ENCODE measurements around the gene HOXA13.

The HOXA13 gene

GRCh38 chr7:27174874-27175625 lies 24.8 kb downstream of the HOXA13 start:
- H3K27me3 ChIP-seq (ENCODE audit: low read depth, low read length) = peaks cover 96% of the 10 kb centered on the region
- H3K4me1 ChIP-seq (ENCODE audit: control insufficient read depth in 1 of 2, insufficient read depth in 2 of 2, low read length in 2 of 2) = peaks cover 4 to 34% of the 10 kb centered on the region in 2 donors
- no peaks in the 10 kb centered on the region for H3K9me3 ChIP-seq (ENCODE audit: control insufficient read depth in 1 of 2, low read length in 2 of 2)
- H3K36me3 ChIP-seq (ENCODE audit: control insufficient read depth in 1 of 2, insufficient read depth in 2 of 2, low read length in 2 of 2) = no peaks in the 10 kb centered on the region
- H3K27ac ChIP-seq (ENCODE audit: low read length) = no peak overlapping the region
- no peak overlapping the region for H3K4me3 ChIP-seq (ENCODE audit: low read depth in 1 of 2, low read length in 2 of 2)

GRCh38 chr7:27173956-27174873 lies 25.7 kb downstream of the HOXA13 start, which contains the start of gene HOXA10:
HOXA10 (minus strand) TSS chr7:27174320; CDS start chr7:27174306, 14 bp downstream.
- H3K27ac ChIP-seq (ENCODE audit: low read length) = no peak within 1 kb of the TSS
- no peaks in the 10 kb centered on the region for H3K9me3 ChIP-seq (ENCODE audit: control insufficient read depth in 1 of 2, low read length in 2 of 2)
- H3K36me3 ChIP-seq (ENCODE audit: control insufficient read depth in 1 of 2, insufficient read depth in 2 of 2, low read length in 2 of 2) = no peaks in the 10 kb centered on the region
- peak within 1 kb of the TSS in 1 of 2 donors; percentile 55 for H3K4me3 ChIP-seq (ENCODE audit: low read depth in 1 of 2, low read length in 2 of 2)
- H3K4me1 ChIP-seq (ENCODE audit: control insufficient read depth in 1 of 2, insufficient read depth in 2 of 2, low read length in 2 of 2) = peaks cover 0 to 34% of the 10 kb centered on the region in 2 donors
- H3K27me3 ChIP-seq (ENCODE audit: low read depth, low read length) = peaks cover 90% of the 10 kb centered on the region

- no peaks in the 10 kb centered on the region for H3K9me3 ChIP-seq (ENCODE audit: control insufficient read depth in 1 of 2, low read length in 2 of 2)
- H3K4me1 ChIP-seq (ENCODE audit: control insufficient read depth in 1 of 2, insufficient read depth in 2 of 2, low read length in 2 of 2) = peaks cover 0 to 40% of the 10 kb centered on the region in 2 donors
- H3K4me3 ChIP-seq (ENCODE audit: low read depth in 1 of 2, low read length in 2 of 2) = peak overlapping the region in 1 of 2 donors; percentile 55
- H3K27me3 ChIP-seq (ENCODE audit: low read depth, low read length) = peaks cover 90% of the 10 kb centered on the region
- no peak overlapping the region for H3K27ac ChIP-seq (ENCODE audit: low read length)
- no peaks in the 10 kb centered on the region for H3K36me3 ChIP-seq (ENCODE audit: control insufficient read depth in 1 of 2, insufficient read depth in 2 of 2, low read length in 2 of 2)
These were observed 26.4 kb downstream of the HOXA13 start for GRCh38 chr7:27173511-27173955.

- H3K27ac ChIP-seq (ENCODE audit: low read length) = no peak overlapping the region
- no peaks in the 10 kb centered on the region for H3K36me3 ChIP-seq (ENCODE audit: control insufficient read depth in 1 of 2, insufficient read depth in 2 of 2, low read length in 2 of 2)
- peak overlapping the region in 1 of 2 donors; percentile 55 for H3K4me3 ChIP-seq (ENCODE audit: low read depth in 1 of 2, low read length in 2 of 2)
These were observed 26.9 kb downstream of the HOXA13 start for GRCh38 chr7:27172823-27173510.

GRCh38 chr7:27172315-27172774 lies 27.5 kb downstream of the HOXA13 start:
- Histone ChIP-seq H3K36me3 (ENCODE audit: control insufficient read depth in 1 of 2, insufficient read depth in 2 of 2, low read length in 2 of 2) (no peaks in the 10 kb centered on the region), H3K9me3 (ENCODE audit: control insufficient read depth in 1 of 2, low read length in 2 of 2) (no peaks in the 10 kb centered on the region), H3K27ac (ENCODE audit: low read length) (no peak overlapping the region), H3K4me3 (ENCODE audit: low read depth in 1 of 2, low read length in 2 of 2) (no peak overlapping the region), H3K27me3 (ENCODE audit: low read depth, low read length) (peaks cover 91% of the 10 kb centered on the region), H3K4me1 (ENCODE audit: control insufficient read depth in 1 of 2, insufficient read depth in 2 of 2, low read length in 2 of 2) (peaks cover 0 to 40% of the 10 kb centered on the region in 2 donors)

More at GRCh38 chr7:27172823-27173510, 26.9 kb downstream of the HOXA13 start:
- peaks cover 90% of the 10 kb centered on the region for H3K27me3 ChIP-seq (ENCODE audit: low read depth, low read length)
- H3K9me3 ChIP-seq (ENCODE audit: control insufficient read depth in 1 of 2, low read length in 2 of 2) = no peaks in the 10 kb centered on the region
- peaks cover 0 to 40% of the 10 kb centered on the region in 2 donors for H3K4me1 ChIP-seq (ENCODE audit: control insufficient read depth in 1 of 2, insufficient read depth in 2 of 2, low read length in 2 of 2)

- Histone ChIP-seq H3K27ac (ENCODE audit: low read length) (no peak overlapping the region), H3K27me3 (ENCODE audit: low read depth, low read length) (peaks cover 91% of the 10 kb centered on the region), H3K36me3 (ENCODE audit: control insufficient read depth in 1 of 2, insufficient read depth in 2 of 2, low read length in 2 of 2) (no peaks in the 10 kb centered on the region), H3K4me3 (ENCODE audit: low read depth in 1 of 2, low read length in 2 of 2) (no peak overlapping the region), H3K9me3 (ENCODE audit: control insufficient read depth in 1 of 2, low read length in 2 of 2) (no peaks in the 10 kb centered on the region), H3K4me1 (ENCODE audit: control insufficient read depth in 1 of 2, insufficient read depth in 2 of 2, low read length in 2 of 2) (peaks cover 0 to 40% of the 10 kb centered on the region in 2 donors)
These were observed 28.1 kb downstream of the HOXA13 start for GRCh38 chr7:27171637-27172314.

GRCh38 chr7:27171325-27171636 lies 28.6 kb downstream of the HOXA13 start:
- H3K9me3 ChIP-seq (ENCODE audit: control insufficient read depth in 1 of 2, low read length in 2 of 2) = no peaks in the 10 kb centered on the region
- peaks cover 0 to 44% of the 10 kb centered on the region in 2 donors for H3K4me1 ChIP-seq (ENCODE audit: control insufficient read depth in 1 of 2, insufficient read depth in 2 of 2, low read length in 2 of 2)
- no peak overlapping the region for H3K27ac ChIP-seq (ENCODE audit: low read length)
- no peak overlapping the region for H3K4me3 ChIP-seq (ENCODE audit: low read depth in 1 of 2, low read length in 2 of 2)
- no peaks in the 10 kb centered on the region for H3K36me3 ChIP-seq (ENCODE audit: control insufficient read depth in 1 of 2, insufficient read depth in 2 of 2, low read length in 2 of 2)
- peaks cover 91% of the 10 kb centered on the region for H3K27me3 ChIP-seq (ENCODE audit: low read depth, low read length)

GRCh38 chr7:27170426-27171324 lies 29.2 kb downstream of the HOXA13 start:
- peaks cover 0 to 47% of the 10 kb centered on the region in 2 donors for H3K4me1 ChIP-seq (ENCODE audit: control insufficient read depth in 1 of 2, insufficient read depth in 2 of 2, low read length in 2 of 2)
- H3K9me3 ChIP-seq (ENCODE audit: control insufficient read depth in 1 of 2, low read length in 2 of 2) = no peaks in the 10 kb centered on the region
- no peak overlapping the region for H3K4me3 ChIP-seq (ENCODE audit: low read depth in 1 of 2, low read length in 2 of 2)
- H3K27me3 ChIP-seq (ENCODE audit: low read depth, low read length) = peaks cover 91% of the 10 kb centered on the region
- H3K36me3 ChIP-seq (ENCODE audit: control insufficient read depth in 1 of 2, insufficient read depth in 2 of 2, low read length in 2 of 2) = no peaks in the 10 kb centered on the region
- no peak overlapping the region for H3K27ac ChIP-seq (ENCODE audit: low read length)

- H3K9me3 ChIP-seq (ENCODE audit: control insufficient read depth in 1 of 2, low read length in 2 of 2) = no peaks in the 10 kb centered on the region
- H3K27me3 ChIP-seq (ENCODE audit: low read depth, low read length) = peaks cover 91% of the 10 kb centered on the region
- H3K4me1 ChIP-seq (ENCODE audit: control insufficient read depth in 1 of 2, insufficient read depth in 2 of 2, low read length in 2 of 2) = peaks cover 0 to 52% of the 10 kb centered on the region in 2 donors
- no peak overlapping the region for H3K27ac ChIP-seq (ENCODE audit: low read length)
- no peaks in the 10 kb centered on the region for H3K36me3 ChIP-seq (ENCODE audit: control insufficient read depth in 1 of 2, insufficient read depth in 2 of 2, low read length in 2 of 2)
- no peak overlapping the region for H3K4me3 ChIP-seq (ENCODE audit: low read depth in 1 of 2, low read length in 2 of 2)
These were observed 30.0 kb downstream of the HOXA13 start for GRCh38 chr7:27169658-27170425.

All from muscle layer of duodenum (tissue), 2 donors.